GM23338 (cell line): ENCODE measurements around the gene AJM1.

Source experiments
- CREB1 ChIP-seq: fragments of 250-450 bp; sonication (Bioruptor Pico); IDR thresholded peaks from 2 replicates; pipeline ENCODE4 v1.5.0; 2020; ENCODE audit warnings: low read depth, mild to moderate bottlenecking, moderate library complexity
- CTCF ChIP-seq, 2 experiments: fragments of 200-600 bp in 1 of 2; sonication (generic) in 1 of 2; conservative IDR thresholded peaks; 2 replicates each; pipeline versions ENCODE4 v1.5.1 to v1.6.1; 2016 to 2017; ENCODE audit warnings: antibody characterized with exemption in 2 of 2, low read depth in 2 of 2, mild to moderate bottlenecking in 2 of 2, moderate library complexity in 1 of 2
- EZH2 ChIP-seq: fragments of 200-600 bp; sonication (generic); IDR thresholded peaks from one replicate; pipeline ENCODE4 v1.8.0; 2017; ENCODE audit warnings: antibody characterized with exemption, mild to moderate bottlenecking, low read depth; ENCODE audit not compliant: unreplicated experiment

DNA sequence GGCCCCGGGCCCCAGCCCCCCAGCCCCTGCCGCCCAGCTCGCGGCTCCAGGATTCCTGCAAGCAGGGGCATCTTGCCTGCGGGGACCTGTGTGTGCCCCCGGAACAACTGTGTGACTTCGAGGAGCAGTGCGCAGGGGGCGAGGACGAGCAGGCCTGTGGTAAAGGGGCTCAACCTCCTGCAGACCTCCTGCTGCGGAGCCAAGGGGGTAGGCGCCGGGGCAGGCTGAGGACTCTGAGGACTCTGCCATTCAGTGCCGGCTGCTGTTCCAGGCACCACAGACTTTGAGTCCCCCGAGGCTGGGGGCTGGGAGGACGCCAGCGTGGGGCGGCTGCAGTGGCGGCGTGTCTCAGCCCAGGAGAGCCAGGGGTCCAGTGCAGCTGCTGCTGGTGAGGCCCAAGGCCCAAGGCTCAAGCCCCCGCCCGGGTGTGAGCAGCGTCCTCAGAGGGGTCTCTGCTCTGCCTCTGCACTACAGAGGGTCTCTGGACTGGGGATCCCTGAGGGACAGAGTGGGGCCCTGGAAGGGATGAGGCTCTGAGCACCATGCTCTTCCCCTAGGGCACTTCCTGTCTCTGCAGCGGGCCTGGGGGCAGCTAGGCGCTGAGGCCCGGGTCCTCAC is 13.3 kb downstream of the AJM1 start:
- TF ChIP-seq CTCF (conservative IDR thresholded peaks at IDR 0.05; ENCODE audit: low read depth in 2 of 2) (no peak), CREB1 (CRISPR knock-in tag) (no peak), EZH2 (no peak)
